Hepatocyte (in vitro differentiated cells): ENCODE data around the gene MIGA1.

ENCODE experiments used
- CTCF ChIP-seq: fragments of 200-600 bp; sonication (generic); IDR thresholded peaks from 2 replicates; pipeline ENCODE4 v1.5.1; 2016; ENCODE audit warnings: antibody characterized with exemption, mild to moderate bottlenecking; ENCODE audit not compliant: poor library complexity
- EZH2 ChIP-seq: fragments of 200-600 bp; sonication (generic); IDR thresholded peaks from 2 replicates; pipeline ENCODE4 v1.6.1; 2016; ENCODE audit warnings: antibody characterized with exemption, mild to moderate bottlenecking, borderline replicate concordance

GRCh38 chr1:77874804-77875445 lies 95.5 kb downstream of the MIGA1 start:
- TF ChIP-seq CTCF (no peak), EZH2 (no peak)
